ENCODE results near the gene COL8A1. TPM values are rescaled to one million over a fixed set of nuclear protein-coding genes. Genes with fewer than 3 reads are reported as not detected.

Gene COL8A1
- polyA plus RNA-seq, 3 donors, result not detected

DNA sequence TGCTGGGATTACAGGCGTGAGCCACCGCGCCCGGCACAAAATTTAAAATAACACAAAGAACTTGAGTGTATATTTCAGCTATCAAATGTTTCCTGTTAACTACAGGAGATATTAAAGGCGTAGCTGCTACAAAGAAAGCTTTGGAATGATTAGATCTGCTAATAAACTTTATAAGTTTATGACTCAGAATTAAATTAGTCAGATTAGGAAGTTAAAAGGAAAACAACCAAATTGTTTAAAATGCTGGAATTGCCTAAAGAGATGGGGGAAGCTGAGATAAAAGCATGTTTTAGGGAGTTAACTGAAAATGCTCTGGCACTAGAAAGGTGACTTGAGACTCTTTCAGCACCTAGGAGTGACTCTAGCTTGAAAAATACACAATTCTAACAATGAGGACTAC is 58.9 kb downstream of the COL8A1 start:
- no peak for DNase-seq
- no peak for TF ChIP-seq CTCF (IDR thresholded peaks at IDR 0.05)
- Histone ChIP-seq H3K4me2 (replicated peaks; ENCODE audit: extremely low read depth, low read length, poor library complexity, severe bottlenecking) (no peak overlapping the region), H3K36me3 (replicated peaks in 1 of 2; ENCODE audit: control insufficient read depth in 1 of 2, insufficient read depth in 2 of 2, low read length in 2 of 2) (no peaks in the 10 kb centered on the region), H3K79me2 (ENCODE audit: insufficient read depth, low read length) (no peaks in the 10 kb centered on the region), H3K9me3 (replicated peaks in 1 of 2; ENCODE audit: control insufficient read depth in 1 of 2, insufficient read depth in 1 of 2, low read length in 2 of 2) (no peaks in the 10 kb centered on the region), H3K4me1 (ENCODE audit: control insufficient read depth in 1 of 2, insufficient read depth in 2 of 2, low read length in 2 of 2) (no peaks in the 10 kb centered on the region), H3K27me3 (ENCODE audit: control insufficient read depth in 2 of 2, insufficient read depth in 2 of 2, low read length in 2 of 2) (no peaks in the 10 kb centered on the region), H4K20me1 (ENCODE audit: insufficient read depth, low read length) (no peaks in the 10 kb centered on the region), H3K4me3 (replicated peaks in 1 of 3; ENCODE audit: low read depth in 2 of 3, low read length in 3 of 3) (no peak overlapping the region), H2AFZ (ENCODE audit: insufficient read depth, low read depth, low read length, poor library complexity, severe bottlenecking) (no peak overlapping the region), H3K27ac (ENCODE audit: low read depth in 1 of 2, low read length in 2 of 2) (no peak overlapping the region), H3K9ac (ENCODE audit: insufficient read depth, low read length, poor library complexity, severe bottlenecking) (no peak overlapping the region)
- intact Hi-C loops (cut with micrococcal nuclease), result no loop called here
- no peak overlapping the region for H3K4me3 Mint-ChIP-seq
- WGBS (ENCODE audit: insufficient coverage), result no CpG with 5 or more reads among the region's 5 CpGs
- H3K36me3 Mint-ChIP-seq, result no peaks in the 10 kb centered on the region
- no peaks in the 10 kb centered on the region for H3K4me1 Mint-ChIP-seq
- peaks cover 0 to 5% (median 0%) of the 10 kb centered on the region in 7 donors for H3K9me3 Mint-ChIP-seq
- peaks cover 0 to 2% (median 1%) of the 10 kb centered on the region in 3 donors for H3K27me3 Mint-ChIP-seq (ENCODE audit: low read depth in 3 of 3)
- H3K27ac Mint-ChIP-seq, result no peak overlapping the region

DNA sequence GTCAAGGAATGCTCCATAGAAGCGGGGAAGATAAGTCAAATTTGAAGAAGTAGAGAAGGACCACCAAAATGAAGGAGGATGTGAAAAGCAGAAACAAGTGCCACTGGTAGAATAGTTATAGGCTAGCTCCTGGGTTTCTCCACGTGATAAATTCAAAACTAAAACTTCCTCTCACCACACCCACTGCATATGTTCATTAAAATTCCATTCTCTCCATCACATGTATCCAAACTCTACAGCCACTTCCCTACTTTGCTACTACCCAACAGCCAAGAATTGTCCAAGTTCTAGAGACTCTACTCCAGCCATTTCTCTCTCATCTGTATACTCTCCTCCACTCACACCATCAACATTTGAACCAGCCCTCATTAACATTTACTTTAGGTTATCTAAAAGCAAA is 60.5 kb downstream of the COL8A1 start:
- no peak overlapping the region for H2AFZ ChIP-seq (ENCODE audit: insufficient read depth, low read depth, low read length, poor library complexity, severe bottlenecking)
- H3K4me2 ChIP-seq (replicated peaks; ENCODE audit: extremely low read depth, low read length, poor library complexity, severe bottlenecking), result no peak overlapping the region
- no peaks in the 10 kb centered on the region for H3K36me3 ChIP-seq (replicated peaks in 1 of 2; ENCODE audit: control insufficient read depth in 1 of 2, insufficient read depth in 2 of 2, low read length in 2 of 2)
- H3K27ac ChIP-seq (ENCODE audit: low read depth in 1 of 2, low read length in 2 of 2), result no peak overlapping the region
- H3K79me2 ChIP-seq (ENCODE audit: insufficient read depth, low read length), result no peaks in the 10 kb centered on the region
- H3K36me3 Mint-ChIP-seq, result no peaks in the 10 kb centered on the region
- H4K20me1 ChIP-seq (ENCODE audit: insufficient read depth, low read length), result no peaks in the 10 kb centered on the region
- H3K27me3 ChIP-seq (ENCODE audit: control insufficient read depth in 2 of 2, insufficient read depth in 2 of 2, low read length in 2 of 2), result no peaks in the 10 kb centered on the region
- WGBS (ENCODE audit: insufficient coverage), result 50% methylated on average over 1 of the region's 2 CpGs
- H3K9me3 ChIP-seq (replicated peaks in 1 of 2; ENCODE audit: control insufficient read depth in 1 of 2, insufficient read depth in 1 of 2, low read length in 2 of 2), result no peaks in the 10 kb centered on the region
- H3K27me3 Mint-ChIP-seq (ENCODE audit: low read depth in 3 of 3), result peaks cover 0 to 2% (median 0%) of the 10 kb centered on the region in 3 donors
- no peak overlapping the region for H3K27ac Mint-ChIP-seq
- no peak for DNase-seq
- H3K4me3 Mint-ChIP-seq, result no peak overlapping the region
- H3K4me3 ChIP-seq (replicated peaks in 1 of 3; ENCODE audit: low read depth in 2 of 3, low read length in 3 of 3), result no peak overlapping the region
- H3K4me1 ChIP-seq (ENCODE audit: control insufficient read depth in 1 of 2, insufficient read depth in 2 of 2, low read length in 2 of 2), result no peaks in the 10 kb centered on the region
- no peak overlapping the region for H3K9ac ChIP-seq (ENCODE audit: insufficient read depth, low read length, poor library complexity, severe bottlenecking)
- peaks cover 0 to 5% (median 2%) of the 10 kb centered on the region in 7 donors for H3K9me3 Mint-ChIP-seq
- no peak for TF ChIP-seq CTCF (IDR thresholded peaks at IDR 0.05)
- intact Hi-C loops (cut with micrococcal nuclease), result no loop called here
- no peaks in the 10 kb centered on the region for H3K4me1 Mint-ChIP-seq
